ENCODE data around the gene ADAMTS15. TPM values are rescaled to one million over a fixed set of nuclear protein-coding genes. Genes with fewer than 3 reads are reported as not detected.

ADAMTS15 gene
- total RNA-seq, 1 experiment from 2014 or later: 0.83 TPM

DNA sequence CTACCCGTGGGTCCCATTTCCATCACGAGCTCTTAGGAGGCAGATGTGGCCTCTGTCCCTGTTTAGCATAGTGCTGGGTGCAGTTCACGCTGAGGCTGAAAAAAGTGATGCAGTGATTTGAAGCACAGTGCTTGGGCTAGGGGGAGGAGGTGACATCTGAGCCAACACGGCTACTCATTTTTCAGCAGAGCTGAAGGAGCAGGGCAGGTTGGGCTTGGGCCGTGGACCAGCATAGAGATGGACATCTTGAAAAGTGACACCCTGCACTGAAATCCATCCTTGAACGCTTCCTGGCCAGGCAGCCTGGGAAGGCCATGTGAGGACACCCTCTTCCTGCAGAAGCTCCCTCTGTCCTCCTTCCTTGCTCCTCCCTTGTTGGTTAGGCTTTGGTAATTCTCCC, 66.4 kb downstream of the ADAMTS15 start:
- Mint-ChIP-seq H3K9me3 (ENCODE audit: low read depth, unreplicated experiment) (no peaks in the 10 kb centered on the region), H3K27me3 (ENCODE audit: unreplicated experiment) (no peaks in the 10 kb centered on the region), H3K36me3 (ENCODE audit: insufficient read depth, unreplicated experiment) (no peaks in the 10 kb centered on the region), H3K4me1 (ENCODE audit: low read depth, unreplicated experiment) (no peaks in the 10 kb centered on the region), H3K27ac (ENCODE audit: unreplicated experiment) (no peak overlapping the region), H3K4me3 (ENCODE audit: low read depth, unreplicated experiment) (no peak overlapping the region)
- no peak for DNase-seq
- BruUV-seq (replicated peaks): no TSS peak
- CTCF ChIA-PET: interaction anchor here (0.6 kb wide), 1 partner anchor 309 kb away, joined by 3 read pairs; no protein-coding TSS in a partner anchor
- intact Hi-C loops (cut with micrococcal nuclease; ENCODE audit: unreplicated experiment): no loop called here
- TF ChIP-seq, protein P1, sequence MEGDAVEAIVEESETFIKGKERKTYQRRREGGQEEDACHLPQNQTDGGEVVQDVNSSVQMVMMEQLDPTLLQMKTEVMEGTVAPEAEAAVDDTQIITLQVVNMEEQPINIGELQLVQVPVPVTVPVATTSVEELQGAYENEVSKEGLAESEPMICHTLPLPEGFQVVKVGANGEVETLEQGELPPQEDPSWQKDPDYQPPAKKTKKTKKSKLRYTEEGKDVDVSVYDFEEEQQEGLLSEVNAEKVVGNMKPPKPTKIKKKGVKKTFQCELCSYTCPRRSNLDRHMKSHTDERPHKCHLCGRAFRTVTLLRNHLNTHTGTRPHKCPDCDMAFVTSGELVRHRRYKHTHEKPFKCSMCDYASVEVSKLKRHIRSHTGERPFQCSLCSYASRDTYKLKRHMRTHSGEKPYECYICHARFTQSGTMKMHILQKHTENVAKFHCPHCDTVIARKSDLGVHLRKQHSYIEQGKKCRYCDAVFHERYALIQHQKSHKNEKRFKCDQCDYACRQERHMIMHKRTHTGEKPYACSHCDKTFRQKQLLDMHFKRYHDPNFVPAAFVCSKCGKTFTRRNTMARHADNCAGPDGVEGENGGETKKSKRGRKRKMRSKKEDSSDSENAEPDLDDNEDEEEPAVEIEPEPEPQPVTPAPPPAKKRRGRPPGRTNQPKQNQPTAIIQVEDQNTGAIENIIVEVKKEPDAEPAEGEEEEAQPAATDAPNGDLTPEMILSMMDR (IDR thresholded peaks at IDR 0.05; ENCODE audit: unreplicated experiment): no peak

DNA sequence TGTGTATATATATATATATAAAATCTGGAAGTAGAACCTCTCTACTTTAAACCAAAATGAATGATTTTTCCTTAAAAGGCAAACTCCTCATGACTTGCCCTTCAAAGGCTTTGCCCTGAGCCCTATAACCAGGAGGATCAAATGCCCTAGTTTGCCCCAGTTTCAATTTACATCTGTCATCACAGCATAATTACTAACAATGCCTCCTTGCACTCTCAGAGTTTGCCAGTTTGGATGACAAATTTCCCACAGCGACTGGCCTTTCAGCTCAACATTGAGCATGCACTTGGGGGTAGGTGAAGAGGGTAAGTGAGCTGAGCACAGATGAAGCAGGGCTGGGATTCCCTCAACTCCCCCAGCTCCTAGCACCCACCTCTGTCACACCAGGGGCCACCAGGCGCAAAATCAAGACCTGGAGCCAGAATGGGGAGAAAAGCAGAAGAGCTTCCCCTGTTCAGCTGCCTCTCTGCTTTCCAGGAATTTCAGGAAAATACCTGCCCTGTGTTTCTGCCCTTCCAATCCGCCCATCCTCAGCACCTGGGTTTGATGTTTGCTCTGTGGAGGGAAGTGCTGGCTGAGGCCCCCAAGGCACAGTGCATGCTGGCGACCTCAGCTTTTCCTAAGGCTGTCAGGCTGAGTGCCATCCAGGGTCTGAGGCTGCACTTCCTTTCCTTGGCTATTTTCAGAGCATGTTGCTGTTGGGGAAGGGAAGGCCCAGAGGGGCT, 67.5 kb downstream of the ADAMTS15 start:
- Mint-ChIP-seq H3K9me3 (ENCODE audit: low read depth, unreplicated experiment) (no peaks in the 10 kb centered on the region), H3K27ac (ENCODE audit: unreplicated experiment) (no peak overlapping the region), H3K36me3 (ENCODE audit: insufficient read depth, unreplicated experiment) (no peaks in the 10 kb centered on the region), H3K4me3 (ENCODE audit: low read depth, unreplicated experiment) (no peak overlapping the region), H3K27me3 (ENCODE audit: unreplicated experiment) (no peaks in the 10 kb centered on the region), H3K4me1 (ENCODE audit: low read depth, unreplicated experiment) (no peaks in the 10 kb centered on the region)
- intact Hi-C loops (cut with micrococcal nuclease; ENCODE audit: unreplicated experiment): no loop called here
- no TSS peak for BruUV-seq (replicated peaks)
- DNase-seq: no peak
- CTCF ChIA-PET: no interaction called here
- TF ChIP-seq, protein P1 (IDR thresholded peaks at IDR 0.05; ENCODE audit: unreplicated experiment): no peak

DNA sequence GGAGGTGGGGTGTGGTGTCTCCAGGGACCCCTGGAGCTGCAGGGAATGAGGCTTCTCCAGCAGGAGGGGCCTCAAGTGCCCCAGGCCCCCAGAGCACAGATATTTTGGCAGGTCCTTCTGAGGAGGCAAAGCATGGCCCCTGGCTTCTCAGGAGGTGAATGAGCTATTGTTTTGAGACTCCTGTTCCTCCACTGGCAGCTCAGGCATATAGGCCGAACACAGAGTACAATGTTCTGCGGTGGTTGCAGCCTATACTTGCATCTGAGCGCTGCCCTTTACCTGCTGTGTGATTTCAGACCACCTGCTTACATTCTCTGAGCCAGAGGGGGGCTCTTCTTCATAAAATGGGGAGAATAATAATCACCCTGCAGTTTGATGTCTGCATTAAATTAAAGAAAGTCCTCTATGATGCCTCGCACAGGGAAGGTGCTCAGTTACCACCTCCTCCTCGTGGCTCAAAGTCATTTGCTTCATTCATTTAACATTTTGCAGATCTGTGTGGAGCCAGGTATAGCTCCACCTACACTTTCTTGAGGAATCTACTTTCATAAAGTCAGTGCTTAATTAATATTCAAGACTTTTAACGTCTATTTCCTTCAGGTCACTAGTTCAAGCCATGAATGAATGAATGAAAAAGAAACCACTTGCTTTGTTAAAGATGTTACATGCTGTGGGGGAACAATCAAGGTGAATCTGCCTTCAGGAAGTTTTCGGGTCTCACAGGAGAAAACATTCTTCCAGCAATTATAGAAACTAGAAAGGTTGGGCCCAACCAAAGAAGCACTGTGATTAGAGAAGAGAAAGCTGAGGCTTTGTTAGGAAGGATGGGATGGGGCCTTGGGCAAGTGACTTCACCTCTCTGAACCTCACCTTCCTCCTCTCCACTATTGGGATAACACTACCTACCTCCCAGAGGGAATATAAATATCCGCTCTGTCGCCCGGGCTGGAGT, 68.4 kb downstream of the ADAMTS15 start:
- Mint-ChIP-seq H3K4me3 (ENCODE audit: low read depth, unreplicated experiment) (no peak overlapping the region), H3K36me3 (ENCODE audit: insufficient read depth, unreplicated experiment) (no peaks in the 10 kb centered on the region), H3K27me3 (ENCODE audit: unreplicated experiment) (no peaks in the 10 kb centered on the region), H3K9me3 (ENCODE audit: low read depth, unreplicated experiment) (no peaks in the 10 kb centered on the region), H3K27ac (ENCODE audit: unreplicated experiment) (no peak overlapping the region), H3K4me1 (ENCODE audit: low read depth, unreplicated experiment) (no peaks in the 10 kb centered on the region)
- intact Hi-C loops (cut with micrococcal nuclease; ENCODE audit: unreplicated experiment): no loop called here
- TF ChIP-seq, protein P1 (IDR thresholded peaks at IDR 0.05; ENCODE audit: unreplicated experiment): no peak
- BruUV-seq (replicated peaks): no TSS peak
- CTCF ChIA-PET: no interaction called here
- no peak for DNase-seq

DNA sequence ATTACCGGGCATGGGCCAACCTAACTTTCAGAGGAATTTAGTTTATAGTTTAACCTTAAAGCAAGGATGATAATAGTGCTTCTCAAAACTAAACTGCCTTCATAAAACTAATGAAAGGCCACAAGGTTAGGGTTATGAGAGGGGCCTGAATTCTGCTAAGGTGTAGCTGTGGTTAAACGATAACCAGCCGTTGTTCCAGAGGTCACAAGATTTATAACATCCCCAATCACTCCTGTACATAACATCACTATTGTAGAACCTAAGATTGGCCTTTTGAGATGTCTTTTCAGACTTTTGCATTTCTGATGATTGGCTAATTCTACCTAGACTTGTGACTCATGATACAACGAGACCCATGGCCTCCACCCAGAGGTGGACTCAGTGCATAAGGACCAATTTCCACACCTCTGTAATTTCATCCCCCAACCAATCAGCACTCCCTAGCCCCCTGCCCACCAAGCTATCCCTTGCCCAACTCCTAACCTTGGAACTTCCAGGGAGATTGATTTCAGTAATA, 69.8 kb downstream of the ADAMTS15 start:
- intact Hi-C loops (cut with micrococcal nuclease; ENCODE audit: unreplicated experiment): no loop called here
- CTCF ChIA-PET: no interaction called here
- H3K36me3 Mint-ChIP-seq (ENCODE audit: insufficient read depth, unreplicated experiment): no peaks in the 10 kb centered on the region

More for the DNA sequence above, 69.8 kb downstream of the ADAMTS15 start:
- TF ChIP-seq, protein P1 (IDR thresholded peaks at IDR 0.05; ENCODE audit: unreplicated experiment): no peak
- BruUV-seq (replicated peaks): no TSS peak
- Mint-ChIP-seq H3K4me3 (ENCODE audit: low read depth, unreplicated experiment) (no peak overlapping the region), H3K4me1 (ENCODE audit: low read depth, unreplicated experiment) (no peaks in the 10 kb centered on the region), H3K27ac (ENCODE audit: unreplicated experiment) (no peak overlapping the region), H3K27me3 (ENCODE audit: unreplicated experiment) (no peaks in the 10 kb centered on the region), H3K9me3 (ENCODE audit: low read depth, unreplicated experiment) (no peaks in the 10 kb centered on the region)
- no peak for DNase-seq

Data from Calu3 (cell line).